AG09319 (cell line): ENCODE measurements around the gene ABCC12.

Source experiments
- DNase-seq: peaks from one replicate; pipeline ENCODE4 v3.0.0-alpha.2; 2010; ENCODE audit warnings: low read depth; ENCODE audit errors: extremely low read depth
- TF ChIP-seq, protein P1 (sequence below): IDR thresholded peaks from 2 replicates; pipeline ENCODE4 v1.5.1; 2011; ENCODE audit warnings: low read depth, mild to moderate bottlenecking, inconsistent platforms, low read length, moderate library complexity

ABCC12 gene

DNA sequence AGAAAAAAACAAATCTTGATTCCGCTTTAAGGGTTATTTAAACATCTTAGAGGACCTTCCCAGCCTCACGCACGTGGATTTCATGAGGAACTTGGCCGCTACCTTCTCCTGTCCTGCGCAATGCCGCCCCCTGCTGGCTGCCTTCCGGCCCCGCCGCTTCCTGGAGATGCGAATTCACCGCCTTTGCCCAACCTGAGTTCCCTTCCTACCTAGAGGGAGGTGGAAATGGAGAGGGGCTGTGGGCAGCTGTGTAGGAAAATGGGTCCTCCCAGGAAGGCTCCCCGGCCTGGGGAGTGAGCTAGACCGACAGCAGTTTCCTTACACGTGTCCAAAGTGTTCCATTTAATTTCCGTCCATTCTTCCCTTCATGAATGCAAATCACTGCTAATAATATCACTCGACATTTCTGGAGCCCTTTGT lies 1.0 kb upstream of the ABCC12 start:
- peak; percentile 47 for DNase-seq
- TF ChIP-seq, protein P1, sequence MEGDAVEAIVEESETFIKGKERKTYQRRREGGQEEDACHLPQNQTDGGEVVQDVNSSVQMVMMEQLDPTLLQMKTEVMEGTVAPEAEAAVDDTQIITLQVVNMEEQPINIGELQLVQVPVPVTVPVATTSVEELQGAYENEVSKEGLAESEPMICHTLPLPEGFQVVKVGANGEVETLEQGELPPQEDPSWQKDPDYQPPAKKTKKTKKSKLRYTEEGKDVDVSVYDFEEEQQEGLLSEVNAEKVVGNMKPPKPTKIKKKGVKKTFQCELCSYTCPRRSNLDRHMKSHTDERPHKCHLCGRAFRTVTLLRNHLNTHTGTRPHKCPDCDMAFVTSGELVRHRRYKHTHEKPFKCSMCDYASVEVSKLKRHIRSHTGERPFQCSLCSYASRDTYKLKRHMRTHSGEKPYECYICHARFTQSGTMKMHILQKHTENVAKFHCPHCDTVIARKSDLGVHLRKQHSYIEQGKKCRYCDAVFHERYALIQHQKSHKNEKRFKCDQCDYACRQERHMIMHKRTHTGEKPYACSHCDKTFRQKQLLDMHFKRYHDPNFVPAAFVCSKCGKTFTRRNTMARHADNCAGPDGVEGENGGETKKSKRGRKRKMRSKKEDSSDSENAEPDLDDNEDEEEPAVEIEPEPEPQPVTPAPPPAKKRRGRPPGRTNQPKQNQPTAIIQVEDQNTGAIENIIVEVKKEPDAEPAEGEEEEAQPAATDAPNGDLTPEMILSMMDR, result peak; percentile 98

- TF ChIP-seq, protein P1, result no peak
- DNase-seq, result no peak
Observed at GRCh38 chr16:48153774-48154173, 2.0 kb downstream of the ABCC12 start.

- DNase-seq, result no peak
Observed at GRCh38 chr16:48152226-48152625, 3.6 kb downstream of the ABCC12 start.

GRCh38 chr16:48150707-48151106 lies 5.1 kb downstream of the ABCC12 start:
- no peak for DNase-seq
- TF ChIP-seq, protein P1, result no peak

More at GRCh38 chr16:48152226-48152625, 3.6 kb downstream of the ABCC12 start:
- TF ChIP-seq, protein P1, result no peak

- TF ChIP-seq, protein P1, result no peak
- DNase-seq, result no peak
Observed at GRCh38 chr16:48146710-48147109, 9.1 kb downstream of the ABCC12 start.

- TF ChIP-seq, protein P1, result no peak
Observed at GRCh38 chr16:48146131-48146530, 9.7 kb downstream of the ABCC12 start.

DNA sequence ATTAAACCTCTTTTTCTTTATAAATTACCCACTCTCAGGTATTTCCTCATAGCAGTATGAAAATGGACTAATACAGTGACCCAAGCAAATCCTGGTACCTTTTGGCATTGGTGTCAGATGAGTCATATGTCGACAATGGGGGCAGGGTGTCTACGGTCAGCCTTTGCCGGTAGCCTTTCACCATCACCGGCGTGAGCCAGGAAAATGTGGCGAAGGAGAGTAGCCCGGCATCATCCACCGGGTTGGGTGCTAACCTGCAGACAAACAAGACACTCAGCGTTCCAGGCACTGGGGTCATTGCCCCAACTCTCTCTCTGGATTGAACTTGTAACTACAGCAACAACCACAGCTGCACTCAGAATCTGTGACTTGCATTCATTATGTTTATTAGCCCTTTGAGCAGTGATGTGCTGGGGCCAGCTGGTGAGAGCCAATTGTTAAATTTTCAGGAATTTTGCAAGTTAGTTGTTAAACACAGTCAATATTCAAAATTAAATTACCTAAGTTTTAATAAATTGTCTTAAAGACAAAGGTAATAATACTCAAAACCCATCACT lies 11.9 kb downstream of the ABCC12 start:
- DNase-seq, result no peak
- TF ChIP-seq, protein P1, result no peak

More at GRCh38 chr16:48146131-48146530, 9.7 kb downstream of the ABCC12 start:
- no peak for DNase-seq
